ENCODE data around the gene ZNF581.

Gene ZNF581

DNA sequence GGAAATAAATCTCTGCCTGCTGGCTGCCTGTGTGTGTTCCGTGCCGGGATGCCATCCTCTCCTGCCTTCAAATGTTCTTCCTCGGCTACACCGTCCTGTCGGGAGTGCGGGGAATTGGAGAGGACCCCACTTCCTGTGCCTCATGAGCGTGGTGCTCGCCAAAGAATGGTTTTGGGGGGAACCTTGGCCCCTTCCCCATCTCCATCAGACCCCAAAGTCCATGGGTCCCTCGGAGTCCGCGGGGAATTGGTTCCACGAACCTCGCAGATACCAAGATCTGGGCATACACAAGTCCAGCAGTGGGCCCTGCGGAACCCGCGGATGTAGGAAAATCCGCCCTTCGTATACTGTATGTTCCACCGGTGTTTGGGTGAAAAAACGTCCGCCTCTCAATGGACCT, 40.3 kb upstream of the ZNF581 start:
- in situ Hi-C loops (cut with HindIII; ENCODE audit: low pct_unique_long_range_greater_than_20kb, low sequenced_read_pairs): no loop called here
- TF ChIP-seq JUND (IDR thresholded peaks at IDR 0.05; ENCODE audit: low read depth): no peak
- DNase-seq (ENCODE audit: low read depth in 1 of 2, low spot score in 1 of 2): no peak

DNA sequence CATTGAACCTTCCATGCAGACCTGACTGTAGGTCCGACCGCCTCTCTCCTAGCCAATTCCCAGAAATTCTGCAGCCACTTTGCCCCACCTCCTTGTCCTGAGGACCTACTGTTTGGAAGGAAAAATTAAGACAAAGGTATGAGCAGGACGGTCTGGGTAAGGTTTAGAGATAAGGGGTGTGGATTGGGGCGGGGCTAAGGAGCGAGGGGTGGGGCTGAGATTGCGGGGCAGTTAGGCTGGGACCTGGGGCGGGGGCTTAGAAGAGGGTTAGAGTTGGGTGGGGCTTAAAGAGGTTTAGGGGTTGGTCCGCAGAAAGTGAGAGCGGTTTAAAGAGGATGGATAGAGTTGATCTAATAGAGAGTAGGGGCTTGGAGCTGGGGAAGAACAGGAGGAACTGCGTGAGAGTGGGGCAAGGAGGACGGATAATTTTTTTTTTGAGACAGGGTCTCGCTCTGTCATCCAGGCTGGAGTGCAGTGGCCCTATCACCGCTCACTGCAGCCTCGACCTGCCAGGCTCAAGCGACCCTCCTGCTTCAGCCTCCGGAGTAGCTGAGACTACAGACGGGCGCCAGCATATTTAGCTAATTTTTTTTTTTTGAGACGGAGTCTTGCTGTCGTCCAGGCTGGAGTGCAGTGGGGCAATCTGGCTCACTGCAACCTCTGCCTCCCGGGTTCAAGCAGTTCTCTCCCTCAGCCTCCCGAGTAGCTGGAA, 39.7 kb upstream of the ZNF581 start:
- in situ Hi-C loops (cut with HindIII; ENCODE audit: low pct_unique_long_range_greater_than_20kb, low sequenced_read_pairs): no loop called here
- TF ChIP-seq JUND (IDR thresholded peaks at IDR 0.05; ENCODE audit: low read depth): no peak
- no peak for DNase-seq (ENCODE audit: low read depth in 1 of 2, low spot score in 1 of 2)

GRCh38 chr19:55605207-55605636, 38.2 kb upstream of the ZNF581 start:
- TF ChIP-seq JUND (IDR thresholded peaks at IDR 0.05; ENCODE audit: low read depth): no peak
- in situ Hi-C loops (cut with HindIII; ENCODE audit: low pct_unique_long_range_greater_than_20kb, low sequenced_read_pairs): no loop called here
- DNase-seq (ENCODE audit: low read depth in 1 of 2, low spot score in 1 of 2): peak; percentile 71 to 96

- TF ChIP-seq JUND (IDR thresholded peaks at IDR 0.05; ENCODE audit: low read depth): no peak
- in situ Hi-C loops (cut with HindIII; ENCODE audit: low pct_unique_long_range_greater_than_20kb, low sequenced_read_pairs): no loop called here
- DNase-seq (ENCODE audit: low read depth in 1 of 2, low spot score in 1 of 2): peak; percentile 58 to 84
Observed at GRCh38 chr19:55605637-55606470, 37.6 kb upstream of the ZNF581 start, which contains the start of gene ZNF865. TSS of gene ZNF865 (plus strand) at chr19:55605647. CDS start at chr19:55613619, 7,972 bp downstream.

DNA sequence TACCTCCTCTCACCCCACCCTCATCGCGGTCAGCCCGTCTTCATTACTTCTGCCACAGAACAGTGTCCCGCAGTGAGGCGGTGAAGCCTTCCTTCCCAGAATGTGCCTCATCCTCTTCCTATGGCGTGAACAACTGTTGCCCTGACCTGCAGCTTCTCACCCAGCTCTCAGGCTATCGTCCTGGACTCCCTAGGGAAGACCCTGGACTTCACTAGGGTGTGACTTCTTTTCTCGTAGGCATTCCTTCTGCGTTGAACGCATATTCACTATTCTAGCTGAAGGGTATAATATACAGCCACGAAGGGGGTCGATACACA, 37.0 kb upstream of the ZNF581 start:
- TF ChIP-seq JUND (IDR thresholded peaks at IDR 0.05; ENCODE audit: low read depth): no peak
- no peak for DNase-seq (ENCODE audit: low read depth in 1 of 2, low spot score in 1 of 2)
- in situ Hi-C loops (cut with HindIII; ENCODE audit: low pct_unique_long_range_greater_than_20kb, low sequenced_read_pairs): no loop called here

DNA sequence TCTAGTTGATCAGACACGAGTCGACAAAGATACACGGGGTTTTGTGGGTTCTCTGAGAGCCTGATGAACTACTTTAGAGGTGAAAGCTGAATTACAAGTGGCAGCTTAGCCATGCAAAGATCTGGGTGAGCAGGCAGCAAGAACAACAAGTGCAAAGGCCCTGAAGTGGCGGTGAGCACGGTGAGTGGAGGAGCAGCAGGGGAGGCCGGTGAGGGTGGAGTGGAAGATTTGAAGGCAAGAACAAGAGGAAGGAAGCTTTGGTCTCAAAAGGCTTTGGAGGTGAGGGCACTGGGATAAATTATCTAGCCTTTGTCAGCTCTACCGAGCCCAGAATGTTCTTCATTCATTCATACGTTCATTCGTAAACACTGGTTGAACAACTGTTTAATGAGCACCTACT, 36.6 kb upstream of the ZNF581 start:
- in situ Hi-C loops (cut with HindIII; ENCODE audit: low pct_unique_long_range_greater_than_20kb, low sequenced_read_pairs): no loop called here
- no peak for DNase-seq (ENCODE audit: low read depth in 1 of 2, low spot score in 1 of 2)
- no peak for TF ChIP-seq JUND (IDR thresholded peaks at IDR 0.05; ENCODE audit: low read depth)

- DNase-seq (ENCODE audit: low read depth in 1 of 2, low spot score in 1 of 2): no peak
- TF ChIP-seq JUND (IDR thresholded peaks at IDR 0.05; ENCODE audit: low read depth): no peak
- in situ Hi-C loops (cut with HindIII; ENCODE audit: low pct_unique_long_range_greater_than_20kb, low sequenced_read_pairs): no loop called here
Observed at GRCh38 chr19:55609326-55609725, 34.1 kb upstream of the ZNF581 start.

DNA sequence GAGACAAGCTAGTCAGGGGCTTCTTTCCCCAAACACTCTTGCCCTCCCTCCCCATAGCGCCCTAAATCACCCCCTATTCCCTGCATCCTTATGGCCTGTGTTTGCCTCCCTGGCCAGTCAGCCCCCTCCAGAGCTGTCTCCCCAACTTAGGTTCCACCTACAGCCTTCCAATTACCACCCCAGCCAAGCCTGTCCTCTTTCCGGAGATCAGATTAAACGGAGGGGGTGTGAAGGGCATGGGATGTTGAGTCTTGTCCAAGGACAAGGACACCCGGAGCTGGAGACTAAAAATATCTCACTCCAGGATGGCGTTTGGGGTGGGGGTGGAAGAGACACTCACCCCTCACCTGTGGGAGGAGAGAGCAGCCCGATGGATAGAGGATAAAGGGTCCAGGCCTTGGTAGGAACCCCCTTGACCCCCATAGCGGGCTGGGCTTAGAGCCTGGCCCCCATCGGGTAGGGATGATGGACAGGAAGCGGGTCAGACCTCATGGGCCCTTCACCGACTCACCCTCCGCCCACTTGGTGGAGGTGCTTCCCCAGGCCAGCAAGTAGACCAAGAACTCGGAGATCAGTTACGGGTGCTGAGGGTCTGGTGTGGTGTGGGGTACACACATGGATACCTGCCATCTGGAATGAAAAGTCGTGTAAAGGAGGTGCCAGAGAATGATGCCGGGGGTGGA, 32.0 kb upstream of the ZNF581 start:
- in situ Hi-C loops (cut with HindIII; ENCODE audit: low pct_unique_long_range_greater_than_20kb, low sequenced_read_pairs): no loop called here
- TF ChIP-seq JUND (IDR thresholded peaks at IDR 0.05; ENCODE audit: low read depth): no peak
- DNase-seq (ENCODE audit: low read depth in 1 of 2, low spot score in 1 of 2): no peak

DNA sequence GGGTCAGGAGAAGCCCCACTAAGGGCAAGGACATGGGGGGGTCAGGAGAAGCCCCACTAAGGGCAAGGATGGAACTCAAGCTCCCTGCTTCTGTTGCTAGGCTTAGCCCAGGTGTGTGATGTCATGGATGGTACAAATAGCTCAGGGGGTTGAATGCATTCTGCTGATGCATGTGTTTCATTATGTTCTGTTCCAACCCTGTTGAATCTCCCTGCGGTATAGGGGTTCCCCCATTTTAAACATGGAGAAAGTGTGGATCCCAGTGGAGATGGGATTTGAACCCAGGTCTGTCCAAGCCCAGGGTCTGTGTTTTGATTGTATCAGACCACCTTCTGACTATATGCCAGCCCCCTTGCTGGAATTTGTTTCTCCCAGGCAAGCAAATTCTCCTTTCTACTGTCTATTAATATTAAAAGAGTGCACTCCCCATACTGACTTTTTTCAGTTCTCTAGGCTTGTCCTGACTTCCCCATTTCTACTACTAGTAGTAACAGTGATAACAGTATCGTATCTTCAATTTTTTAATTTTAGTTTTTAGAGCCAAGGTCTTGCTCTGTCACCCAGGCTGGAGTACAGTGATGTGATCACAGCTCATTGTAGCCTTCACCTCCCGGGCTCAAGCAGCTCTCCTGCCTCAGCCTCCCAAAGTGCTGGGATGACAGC, 31.3 kb upstream of the ZNF581 start:
- no peak for TF ChIP-seq JUND (IDR thresholded peaks at IDR 0.05; ENCODE audit: low read depth)
- DNase-seq (ENCODE audit: low read depth in 1 of 2, low spot score in 1 of 2): no peak
- in situ Hi-C loops (cut with HindIII; ENCODE audit: low pct_unique_long_range_greater_than_20kb, low sequenced_read_pairs): no loop called here

DNA sequence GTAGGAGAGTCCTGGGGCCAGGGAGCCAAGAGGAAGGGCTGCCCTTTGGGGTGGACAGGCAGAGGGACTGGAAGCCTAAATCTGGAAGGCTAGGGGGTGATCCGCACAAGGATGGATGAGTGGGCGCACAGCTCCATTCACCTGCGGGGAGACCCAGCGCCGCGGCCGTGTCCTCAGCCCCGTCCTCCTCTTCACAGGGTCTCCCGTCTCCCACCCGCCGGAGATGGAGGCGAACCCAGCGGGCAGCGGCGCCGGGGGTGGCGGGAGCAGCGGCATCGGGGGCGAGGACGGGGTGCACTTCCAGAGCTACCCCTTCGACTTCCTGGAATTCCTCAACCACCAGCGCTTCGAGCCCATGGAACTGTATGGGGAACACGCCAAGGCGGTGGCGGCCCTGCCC, 30.1 kb upstream of the ZNF581 start:
- no peak for TF ChIP-seq JUND (IDR thresholded peaks at IDR 0.05; ENCODE audit: low read depth)
- in situ Hi-C loops (cut with HindIII; ENCODE audit: low pct_unique_long_range_greater_than_20kb, low sequenced_read_pairs): no loop called here
- no peak for DNase-seq (ENCODE audit: low read depth in 1 of 2, low spot score in 1 of 2)

DNA sequence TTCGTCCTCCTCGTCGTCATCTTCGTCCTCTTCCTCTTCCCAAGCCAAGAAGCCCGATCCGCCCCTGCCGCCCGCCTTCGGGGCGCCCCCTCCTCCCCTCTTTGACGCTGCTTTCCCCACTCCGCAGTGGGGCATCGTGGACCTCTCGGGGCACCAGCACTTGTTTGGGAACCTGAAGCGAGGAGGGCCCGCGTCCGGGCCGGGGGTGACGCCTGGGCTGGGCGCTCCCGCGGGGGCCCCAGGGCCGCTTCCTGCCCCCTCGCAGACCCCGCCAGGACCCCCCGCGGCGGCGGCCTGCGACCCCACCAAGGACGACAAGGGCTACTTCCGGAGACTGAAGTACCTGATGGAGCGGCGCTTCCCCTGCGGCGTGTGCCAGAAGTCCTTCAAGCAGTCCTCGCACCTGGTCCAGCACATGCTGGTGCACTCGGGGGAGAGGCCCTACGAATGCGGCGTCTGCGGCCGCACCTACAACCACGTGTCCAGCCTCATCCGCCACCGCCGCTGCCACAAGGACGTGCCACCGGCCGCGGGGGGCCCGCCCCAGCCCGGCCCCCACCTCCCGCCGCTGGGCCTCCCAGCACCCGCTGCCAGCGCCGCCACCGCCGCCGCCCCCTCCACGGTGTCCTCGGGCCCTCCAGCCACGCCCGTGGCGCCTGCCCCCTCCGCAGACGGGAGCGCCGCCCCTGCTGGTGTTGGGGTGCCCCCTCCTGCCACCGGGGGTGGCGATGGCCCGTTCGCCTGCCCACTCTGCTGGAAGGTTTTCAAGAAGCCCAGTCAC, 29.3 kb upstream of the ZNF581 start:
- TF ChIP-seq JUND (IDR thresholded peaks at IDR 0.05; ENCODE audit: low read depth): no peak
- in situ Hi-C loops (cut with HindIII; ENCODE audit: low pct_unique_long_range_greater_than_20kb, low sequenced_read_pairs): no loop called here
- DNase-seq (ENCODE audit: low read depth in 1 of 2, low spot score in 1 of 2): no peak

All from T47D (cell line).